BE2C (cell line): Measurements from ENCODE around the gene SLC4A9.

Experiments
- DNase-seq: peaks from one replicate; pipeline ENCODE4 v3.0.0-alpha.2; 2020
- H3K27me3 ChIP-seq: fragments of 250-450 bp; sonication (Bioruptor Pico); 2 replicates; pipeline ENCODE4 v1.5.1; 2020; ENCODE audit warnings: mild to moderate bottlenecking
- H3K36me3 ChIP-seq: fragments of 250-450 bp; sonication (Bioruptor Pico); 2 replicates; pipeline ENCODE4 v1.5.1; 2020; ENCODE audit warnings: mild to moderate bottlenecking
- H3K4me1 ChIP-seq: fragments of 250-450 bp; sonication (Bioruptor Pico); 2 replicates; pipeline ENCODE4 v1.5.1; 2020
- H3K4me3 ChIP-seq: 2 replicates; pipeline ENCODE4 v1.5.1; 2011; ENCODE audit warnings: low read depth, low read length
- H3K9me3 ChIP-seq: fragments of 250-450 bp; sonication (Bioruptor Pico); 2 replicates; pipeline ENCODE4 v1.5.1; 2020
- TF ChIP-seq, protein P1 (sequence below): IDR thresholded peaks from 2 replicates; pipeline ENCODE4 v1.5.1; 2012; ENCODE audit warnings: mild to moderate bottlenecking, low read depth, low read length

SLC4A9 gene

DNA sequence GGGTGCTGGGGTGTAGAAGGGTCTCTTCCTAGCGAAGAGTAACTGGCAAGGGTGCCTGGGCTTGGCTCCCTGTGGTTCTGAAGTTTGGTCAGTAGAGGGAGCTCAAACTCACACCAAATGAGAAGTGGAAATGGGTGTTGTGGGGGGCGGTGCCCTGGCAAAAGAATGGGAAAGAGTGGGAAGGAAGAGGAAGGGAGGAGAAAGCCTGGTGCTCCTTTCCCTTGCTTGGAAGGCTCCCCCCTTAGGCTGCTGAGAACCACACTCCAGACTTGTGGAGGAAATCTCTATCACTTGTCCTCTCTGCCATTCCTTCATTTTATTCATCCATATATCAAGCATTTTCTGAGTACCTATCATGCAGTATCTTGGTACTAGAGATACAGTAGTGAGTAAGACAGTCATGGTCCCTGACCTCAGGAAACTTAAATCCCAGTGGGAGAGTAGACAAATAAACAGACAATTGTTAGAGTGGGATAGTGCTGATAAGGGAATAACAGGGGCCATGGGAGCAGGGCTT is 13.0 kb downstream of the SLC4A9 start:
- H3K4me3 ChIP-seq = no peak overlapping the region
- TF ChIP-seq, protein P1, sequence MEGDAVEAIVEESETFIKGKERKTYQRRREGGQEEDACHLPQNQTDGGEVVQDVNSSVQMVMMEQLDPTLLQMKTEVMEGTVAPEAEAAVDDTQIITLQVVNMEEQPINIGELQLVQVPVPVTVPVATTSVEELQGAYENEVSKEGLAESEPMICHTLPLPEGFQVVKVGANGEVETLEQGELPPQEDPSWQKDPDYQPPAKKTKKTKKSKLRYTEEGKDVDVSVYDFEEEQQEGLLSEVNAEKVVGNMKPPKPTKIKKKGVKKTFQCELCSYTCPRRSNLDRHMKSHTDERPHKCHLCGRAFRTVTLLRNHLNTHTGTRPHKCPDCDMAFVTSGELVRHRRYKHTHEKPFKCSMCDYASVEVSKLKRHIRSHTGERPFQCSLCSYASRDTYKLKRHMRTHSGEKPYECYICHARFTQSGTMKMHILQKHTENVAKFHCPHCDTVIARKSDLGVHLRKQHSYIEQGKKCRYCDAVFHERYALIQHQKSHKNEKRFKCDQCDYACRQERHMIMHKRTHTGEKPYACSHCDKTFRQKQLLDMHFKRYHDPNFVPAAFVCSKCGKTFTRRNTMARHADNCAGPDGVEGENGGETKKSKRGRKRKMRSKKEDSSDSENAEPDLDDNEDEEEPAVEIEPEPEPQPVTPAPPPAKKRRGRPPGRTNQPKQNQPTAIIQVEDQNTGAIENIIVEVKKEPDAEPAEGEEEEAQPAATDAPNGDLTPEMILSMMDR = peak; percentile 93
- no peaks in the 10 kb centered on the region for H3K4me1 ChIP-seq
- H3K9me3 ChIP-seq = no peaks in the 10 kb centered on the region
- peak; percentile 82 for DNase-seq
- H3K36me3 ChIP-seq = no peaks in the 10 kb centered on the region
- H3K27me3 ChIP-seq = no peaks in the 10 kb centered on the region

DNA sequence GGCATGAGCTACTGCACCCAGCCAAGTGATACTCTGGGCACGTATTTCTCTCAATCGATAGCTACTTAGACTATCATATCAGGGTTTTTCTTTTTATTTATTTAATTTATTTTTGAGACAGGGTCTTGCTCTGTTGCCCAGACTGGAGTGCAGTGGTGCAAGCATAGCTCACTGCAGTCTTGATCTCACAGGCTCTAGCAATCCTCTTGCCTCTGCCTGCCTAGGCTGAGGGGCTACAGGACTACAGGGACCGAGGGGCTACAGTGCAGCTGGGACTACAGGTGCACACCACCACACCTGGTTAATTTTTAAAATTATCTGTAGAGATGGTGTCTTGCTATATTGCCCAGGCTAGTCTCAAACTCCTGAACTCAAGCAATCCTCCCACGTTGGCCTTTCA is 21.4 kb downstream of the SLC4A9 start:
- Histone ChIP-seq H3K4me1 (no peaks in the 10 kb centered on the region), H3K9me3 (no peaks in the 10 kb centered on the region), H3K27me3 (no peaks in the 10 kb centered on the region), H3K4me3 (no peak overlapping the region), H3K36me3 (no peaks in the 10 kb centered on the region)
- DNase-seq = no peak
- TF ChIP-seq, protein P1 = no peak

DNA sequence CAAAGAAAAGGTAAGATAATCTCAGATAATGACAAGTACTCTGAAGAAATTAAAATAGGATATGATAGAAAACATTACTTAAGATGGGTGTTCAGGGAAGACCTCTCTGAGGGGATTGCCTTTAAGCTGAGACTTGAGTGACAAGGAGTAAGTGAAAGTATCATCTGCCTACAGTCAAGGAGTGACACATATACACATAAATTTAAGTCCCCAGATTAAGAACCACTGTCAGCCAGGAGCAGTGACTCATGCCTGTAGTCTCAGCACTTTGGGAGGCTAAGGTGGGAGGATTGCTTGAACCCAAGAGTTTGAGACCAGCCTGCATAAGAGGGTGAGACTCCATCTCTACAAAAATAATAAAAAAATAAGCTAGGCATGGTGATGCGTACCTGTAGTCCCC is 22.0 kb downstream of the SLC4A9 start:
- TF ChIP-seq, protein P1 = no peak
- DNase-seq = no peak
- no peaks in the 10 kb centered on the region for H3K27me3 ChIP-seq
- no peak overlapping the region for H3K4me3 ChIP-seq
- H3K4me1 ChIP-seq = no peaks in the 10 kb centered on the region
- H3K9me3 ChIP-seq = no peaks in the 10 kb centered on the region
- no peaks in the 10 kb centered on the region for H3K36me3 ChIP-seq

DNA sequence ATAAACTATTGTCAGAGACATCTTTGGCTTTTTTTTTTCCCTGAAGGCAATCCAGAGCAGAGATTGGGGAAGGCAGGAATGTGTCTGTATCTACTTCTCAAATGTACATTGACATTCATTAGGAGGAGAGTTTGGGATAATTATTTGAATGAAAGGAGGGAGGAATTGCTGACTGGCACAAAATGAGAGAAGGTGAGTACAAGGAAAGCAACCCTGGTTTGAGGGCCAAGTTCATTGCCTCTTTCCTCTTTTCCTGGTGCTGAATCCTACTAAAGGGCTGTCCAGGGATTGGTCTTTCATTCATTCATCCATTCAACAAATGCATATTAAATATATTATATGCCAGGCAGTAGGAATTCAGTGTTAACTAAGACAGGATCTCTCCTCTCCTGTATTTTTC is 22.9 kb downstream of the SLC4A9 start:
- DNase-seq = no peak
- Histone ChIP-seq H3K4me3 (no peak overlapping the region), H3K9me3 (no peaks in the 10 kb centered on the region), H3K36me3 (no peaks in the 10 kb centered on the region), H3K27me3 (no peaks in the 10 kb centered on the region), H3K4me1 (no peaks in the 10 kb centered on the region)
- TF ChIP-seq, protein P1 = no peak

DNA sequence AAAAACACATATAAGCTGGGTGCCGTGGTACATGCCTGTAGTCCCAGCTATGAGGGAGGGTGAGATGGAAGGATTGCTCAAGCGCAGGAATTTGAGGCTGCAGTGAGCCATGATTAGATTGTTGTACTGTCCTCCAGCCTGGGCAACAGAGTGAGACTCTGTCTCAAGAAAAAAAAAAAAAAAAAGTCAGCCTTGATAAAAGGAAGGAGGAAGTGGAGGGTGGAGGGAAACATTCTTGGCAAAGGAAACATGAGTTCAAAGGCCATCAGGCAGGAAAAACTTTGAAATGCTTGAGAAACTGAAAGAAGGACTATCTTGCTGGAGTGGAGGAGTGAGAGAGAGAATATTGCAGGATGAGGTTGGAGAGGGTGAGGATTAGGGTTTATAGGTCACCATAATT is 23.3 kb downstream of the SLC4A9 start:
- no peak for DNase-seq
- TF ChIP-seq, protein P1 = no peak

DNA sequence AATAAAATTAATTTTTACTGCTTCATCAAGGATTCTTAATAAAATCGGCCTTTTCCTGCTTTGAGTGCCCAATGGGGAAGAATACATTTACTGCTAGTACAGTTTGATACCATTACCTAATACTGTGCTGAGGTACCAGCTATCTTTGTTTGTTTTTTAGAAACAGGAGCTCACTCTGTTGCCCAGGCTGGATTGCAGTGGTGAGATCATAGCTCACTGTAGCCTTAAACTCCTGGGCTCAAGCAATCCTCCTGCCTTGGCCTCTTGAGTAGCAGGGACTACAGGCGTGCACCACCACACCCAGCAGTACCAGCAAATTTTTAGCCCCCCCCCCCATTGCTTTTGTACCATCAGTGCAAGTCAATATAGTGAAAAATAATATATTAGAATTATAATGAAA is 28.1 kb downstream of the SLC4A9 start:
- TF ChIP-seq, protein P1 = no peak
- no peak overlapping the region for H3K4me3 ChIP-seq
- H3K9me3 ChIP-seq = no peaks in the 10 kb centered on the region
- no peaks in the 10 kb centered on the region for H3K4me1 ChIP-seq
- no peak for DNase-seq
- H3K27me3 ChIP-seq = no peaks in the 10 kb centered on the region
- no peaks in the 10 kb centered on the region for H3K36me3 ChIP-seq

More for the DNA sequence above, 23.3 kb downstream of the SLC4A9 start:
- H3K4me3 ChIP-seq = no peak overlapping the region
- no peaks in the 10 kb centered on the region for H3K9me3 ChIP-seq
- H3K4me1 ChIP-seq = no peaks in the 10 kb centered on the region
- H3K36me3 ChIP-seq = no peaks in the 10 kb centered on the region
- H3K27me3 ChIP-seq = no peaks in the 10 kb centered on the region
